Right ventricle myocardium superior (tissue), 1 donor: ENCODE data around the gene FBXO24. TPM values are rescaled to one million over a fixed set of nuclear protein-coding genes. Genes with fewer than 3 reads are reported as not detected.
A peak's percentile ranks its signal among the peaks of the same experiment; 100 is the strongest.

Source experiments
- ATAC-seq: fragments of 200-7000 bp; cut with Tn5 transposase; one replicate; pipeline ENCODE4 v1.9.1; 2020; ENCODE audit warnings: mild to moderate bottlenecking; ENCODE audit not compliant: poor library complexity
- DNase-seq: peaks from one replicate; pipeline ENCODE4 v3.0.0-alpha.2; 2020
- intact Hi-C: fragments of 100-400 bp; cut with DNase I; formaldehyde crosslinking; loops from one replicate; pipeline ENCODE4 v1.11.2; 2022
- total RNA-seq: library from RNA; stranded (reverse); fragmentation: NEBNext Ultra II Directional; extraction: Animal tissue kit (Norgen Biotek cat#: 25700); gene quantifications from one replicate; pipeline ENCODE4 v1.2.1, GENCODE V29; 2021
- donor health status: DM: no; HTN: yes; CAD: no; lungs with severe emphysema.

The FBXO24 gene
- total RNA-seq, 1 donor from 2014 or later = 0.35 TPM

DNA sequence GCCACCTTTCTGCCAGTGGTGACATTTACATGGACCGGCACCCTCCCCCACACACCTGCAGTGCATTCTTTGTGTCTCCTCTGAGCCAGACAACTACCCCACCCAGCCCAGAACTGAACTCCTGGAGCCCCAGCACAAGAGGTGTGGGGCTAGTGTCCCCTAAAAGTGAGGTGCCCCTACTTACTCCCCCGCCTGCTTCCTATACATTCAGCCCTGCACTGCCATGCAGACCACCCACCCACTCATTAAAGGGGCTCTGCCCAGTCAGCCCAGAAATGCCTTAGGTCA, 14.4 kb upstream of the FBXO24 start:
- DNase-seq (no peak), ATAC-seq (no peak)
- intact Hi-C loops = no loop called here

DNA sequence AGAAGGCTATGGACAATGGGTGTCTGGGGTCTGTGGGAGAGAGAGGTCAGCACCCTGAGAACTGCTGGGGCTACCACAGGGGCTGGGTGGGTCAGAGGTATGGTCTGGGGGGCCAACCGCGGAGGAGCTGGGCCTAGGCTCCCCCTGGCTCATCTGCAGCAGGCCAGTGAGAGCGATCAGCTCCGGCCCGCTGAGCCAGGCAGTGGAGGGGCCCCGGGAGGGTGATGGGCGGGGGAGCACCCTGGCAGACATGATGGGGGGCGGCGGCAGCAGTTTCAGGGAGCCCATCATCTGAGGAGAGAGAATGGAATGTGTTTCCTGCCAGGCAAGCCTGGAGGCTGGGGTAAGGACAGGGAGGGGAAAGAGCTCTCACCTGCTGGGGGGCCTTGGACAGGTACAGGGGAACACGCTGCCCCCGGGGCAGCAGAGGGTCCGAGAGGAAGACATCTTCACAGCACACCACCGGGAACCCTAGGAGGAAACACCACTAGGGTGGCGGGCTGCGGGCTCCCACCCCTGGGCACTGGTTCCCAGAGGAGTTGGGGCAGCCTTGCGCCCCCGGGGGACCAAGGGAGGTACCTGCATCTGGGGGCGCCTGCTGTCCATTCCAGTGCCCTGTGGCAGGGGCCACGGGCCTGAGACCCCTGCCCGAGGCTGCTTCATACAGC, 13.7 kb upstream of the FBXO24 start:
- intact Hi-C loops = no loop called here
- peak; percentile 20 for DNase-seq
- ATAC-seq = no peak

DNA sequence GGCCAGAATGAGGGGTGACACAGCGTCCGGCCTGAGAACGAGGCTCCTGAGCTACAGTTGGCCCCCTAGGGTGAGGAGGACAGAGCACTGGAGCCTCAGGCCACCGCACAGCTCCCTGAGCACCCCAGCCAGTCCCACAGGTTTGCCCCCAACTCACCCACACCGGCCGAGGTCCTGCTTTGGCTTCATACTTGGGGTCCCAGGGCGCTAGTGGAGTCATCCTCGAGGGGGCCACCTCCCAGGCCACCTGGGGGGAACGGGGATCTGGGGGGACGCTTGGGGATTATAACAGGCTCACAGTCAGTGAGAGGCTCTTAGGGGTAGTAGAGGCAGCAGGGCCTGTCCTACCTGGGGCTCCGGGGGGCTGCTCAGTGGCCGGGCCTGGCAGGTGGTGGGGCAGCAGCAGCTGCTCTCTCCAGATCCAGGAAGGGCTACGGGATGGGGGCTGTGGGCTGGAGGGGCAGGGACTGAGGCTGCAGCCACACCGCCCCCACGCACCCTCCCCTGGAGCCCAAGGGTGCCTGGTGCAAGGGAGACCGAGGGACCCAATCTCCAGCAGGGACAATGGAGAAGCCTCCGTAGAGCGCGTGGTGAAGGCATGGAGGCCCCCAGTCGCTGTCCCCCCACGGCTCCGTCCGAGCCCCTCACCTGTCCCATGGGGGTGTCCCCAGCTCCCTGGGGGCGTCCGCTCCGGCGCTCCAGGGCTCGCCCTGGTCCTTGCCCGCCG, 13.0 kb upstream of the FBXO24 start:
- intact Hi-C loops = no loop called here
- DNase-seq (no peak), ATAC-seq (no peak)

DNA sequence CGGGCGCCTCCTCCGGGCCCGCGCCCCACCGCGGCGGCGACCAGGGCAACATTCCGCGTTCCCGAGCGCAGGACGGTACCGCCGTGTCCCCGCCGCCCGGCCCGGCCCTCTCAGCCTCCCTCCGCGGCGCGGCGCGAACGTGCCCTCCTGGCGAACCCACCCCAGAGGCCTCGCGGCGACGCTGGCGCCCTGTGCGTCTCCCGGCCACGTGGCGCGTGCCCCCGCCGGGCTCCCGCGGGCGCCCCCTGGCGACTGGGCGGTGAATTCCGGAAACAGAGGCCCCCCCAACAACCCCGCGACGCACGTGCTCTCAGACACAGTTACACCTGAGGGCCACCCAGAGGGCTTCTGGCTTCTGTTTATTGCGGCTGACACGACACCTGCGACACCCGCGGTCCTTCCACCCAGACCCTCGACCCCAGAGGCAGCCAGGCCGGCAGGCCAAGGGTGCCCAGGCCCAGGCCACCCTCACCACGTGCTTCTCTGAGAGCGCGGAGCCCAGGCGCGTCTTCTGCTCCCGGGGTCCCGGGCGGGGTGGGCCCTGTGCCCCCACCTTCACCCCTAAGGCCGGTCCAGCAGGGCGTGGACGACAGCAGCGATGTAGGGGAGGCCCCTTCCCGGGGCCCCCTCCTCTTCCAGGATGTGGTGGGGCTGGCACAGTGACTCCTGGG, 12.3 kb upstream of the FBXO24 start, which contains the start of gene SAP25:
TSS of gene SAP25 (minus strand) at position 210 of the 671 bp plus-strand sequence. CDS start at position 52, 158 bp downstream.
- intact Hi-C loops = no loop called here
- DNase-seq = no peak
- ATAC-seq = no peak

DNA sequence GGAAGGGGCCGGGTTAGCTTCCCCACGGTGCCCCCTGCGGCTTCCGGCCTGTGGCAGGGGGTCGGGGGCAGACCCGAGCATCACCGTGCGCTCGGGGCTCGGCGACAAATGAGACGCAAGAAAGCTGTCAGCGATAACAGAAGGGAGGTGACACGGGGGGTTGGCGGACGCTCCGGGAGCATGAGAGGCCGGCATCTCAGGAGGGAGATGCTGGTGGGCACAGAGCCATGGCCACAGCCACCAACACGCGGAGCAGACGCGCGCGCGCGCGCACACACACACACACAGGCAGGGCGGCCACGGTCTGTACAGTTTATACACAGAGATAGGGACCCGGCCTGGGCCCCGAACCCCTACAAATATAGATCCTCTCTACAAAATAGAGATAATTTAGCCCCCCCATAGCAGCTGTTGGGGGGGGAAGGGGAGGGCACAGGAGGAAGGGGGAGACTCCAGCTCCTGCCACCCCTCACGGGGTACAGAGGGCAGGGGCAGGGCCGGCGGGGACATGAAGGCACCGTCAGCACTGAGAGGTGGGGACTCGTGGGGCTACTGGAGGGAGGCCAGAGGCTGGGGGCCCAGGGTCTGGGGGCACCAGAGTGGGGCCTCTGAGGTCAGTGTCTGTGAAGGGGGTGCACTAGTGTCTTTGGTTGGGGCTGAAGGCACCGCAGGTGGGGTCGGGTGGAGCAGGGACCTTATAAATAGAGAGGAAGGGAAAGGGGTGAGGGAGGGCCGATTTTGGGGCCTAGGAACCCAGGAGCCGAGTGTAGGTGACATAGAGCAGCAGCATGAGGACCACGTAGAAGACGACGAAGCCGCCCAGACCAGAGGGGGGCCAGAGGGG, 11.5 kb upstream of the FBXO24 start:
- ATAC-seq (no peak), DNase-seq (peak; percentile 42)
- intact Hi-C loops = no loop called here

DNA sequence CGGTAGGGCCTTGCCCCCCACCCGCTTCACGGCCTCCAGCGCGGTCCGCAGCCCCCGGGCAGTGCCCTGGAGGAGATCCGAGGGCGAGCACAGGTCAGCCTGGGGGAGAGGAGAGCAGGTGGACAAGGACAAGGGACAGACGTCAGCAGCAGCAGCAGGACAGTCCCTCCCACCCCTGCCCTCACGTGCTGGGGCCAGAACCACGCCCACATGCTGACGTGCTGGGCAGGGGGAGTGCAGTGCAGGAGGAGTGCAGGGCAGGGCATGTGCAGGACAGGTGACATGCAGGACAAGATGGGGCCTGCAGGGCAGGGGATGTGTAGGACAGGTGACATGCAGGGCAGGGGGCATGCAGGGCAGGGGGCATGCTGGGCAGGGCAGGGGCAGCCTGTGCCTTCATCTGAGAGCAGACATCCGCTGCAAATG, 10.9 kb upstream of the FBXO24 start:
- no peak for ATAC-seq
- intact Hi-C loops = no loop called here
- DNase-seq = peak; percentile 35

DNA sequence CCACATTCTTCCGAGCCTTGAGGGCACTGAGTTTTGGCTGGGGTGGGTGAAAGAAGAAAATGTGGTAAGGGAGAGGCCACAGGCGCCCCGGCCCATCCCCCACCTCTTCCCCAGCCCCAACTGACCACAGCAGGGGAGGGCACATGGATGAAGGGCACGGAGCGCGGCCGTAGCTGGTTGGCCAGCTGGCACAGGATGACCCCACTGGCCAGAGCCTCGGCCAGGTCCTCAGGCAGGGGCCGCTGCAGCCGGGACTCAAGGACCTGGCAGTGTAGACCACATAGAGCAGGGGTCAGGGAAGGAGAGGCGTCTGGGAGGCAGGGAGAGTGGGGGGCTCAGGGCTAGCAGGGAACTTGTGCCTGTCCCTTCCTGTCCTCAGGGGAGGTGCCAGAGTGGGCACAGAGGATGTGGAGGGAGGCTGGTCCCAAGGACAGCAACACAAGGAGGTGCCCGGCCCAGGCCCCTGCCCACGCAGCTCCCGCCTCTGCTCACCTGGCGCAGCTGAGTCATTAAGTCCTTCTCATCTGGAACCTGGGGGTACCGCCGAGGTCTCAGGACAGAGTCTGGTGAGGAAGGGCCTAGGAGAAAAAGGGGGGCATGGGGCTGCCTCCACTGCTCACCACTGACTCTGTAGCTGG, 10.3 kb upstream of the FBXO24 start:
- DNase-seq (peak; percentile 31), ATAC-seq (no peak)
- intact Hi-C loops = no loop called here

DNA sequence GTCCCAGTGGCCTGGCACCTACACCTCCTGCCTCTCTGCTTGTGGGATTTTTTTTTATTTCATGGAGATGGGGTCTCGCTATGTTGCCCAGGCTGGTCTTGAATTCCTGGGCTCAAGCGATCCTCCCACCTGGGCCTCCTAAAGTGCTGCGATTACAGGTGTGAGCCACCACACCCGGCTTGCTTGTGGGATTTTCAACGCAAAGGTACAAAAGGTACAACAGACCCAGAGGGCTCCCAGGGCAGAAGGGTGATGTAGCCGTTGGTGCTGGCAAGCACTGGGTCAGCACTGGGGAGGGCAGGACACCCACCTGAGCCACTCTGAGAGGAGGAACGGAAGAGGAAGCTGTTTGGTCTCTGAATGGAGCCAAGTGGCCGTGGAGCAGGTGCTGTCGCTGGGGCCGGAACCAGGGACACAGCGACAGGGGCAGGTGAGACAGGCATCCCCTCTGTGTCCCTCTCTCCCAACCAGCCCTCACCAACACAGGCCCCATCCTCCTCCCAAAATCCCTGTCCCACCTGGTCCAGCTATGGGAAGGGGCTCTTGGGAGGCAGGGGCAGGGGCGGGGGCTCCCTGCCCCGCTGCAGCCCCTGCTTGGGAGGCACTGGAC, 9.6 kb upstream of the FBXO24 start:
- ATAC-seq = no peak
- no peak for DNase-seq
- intact Hi-C loops = no loop called here

DNA sequence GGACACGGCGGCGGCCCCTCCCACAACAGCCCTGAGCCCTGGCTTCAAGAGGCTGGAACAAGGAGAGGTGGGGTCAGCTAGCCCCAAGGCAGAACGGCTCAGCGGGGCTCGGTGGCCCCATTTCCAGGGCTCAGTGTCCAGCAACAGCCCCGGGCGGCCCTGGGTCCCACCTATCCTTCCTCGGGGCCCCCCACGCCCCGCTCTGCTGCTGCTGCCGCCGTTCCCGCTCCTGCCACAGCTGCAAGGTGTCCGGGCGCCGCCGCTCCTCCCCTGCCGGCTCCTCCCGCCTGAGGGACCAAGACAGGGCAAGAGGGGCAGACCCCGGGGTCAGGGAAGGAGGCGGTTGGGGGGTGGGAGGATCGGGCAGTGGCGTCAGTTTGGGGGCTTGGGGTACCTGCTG, 9.0 kb upstream of the FBXO24 start:
- DNase-seq (peak; percentile 35), ATAC-seq (no peak)
- intact Hi-C loops = no loop called here

DNA sequence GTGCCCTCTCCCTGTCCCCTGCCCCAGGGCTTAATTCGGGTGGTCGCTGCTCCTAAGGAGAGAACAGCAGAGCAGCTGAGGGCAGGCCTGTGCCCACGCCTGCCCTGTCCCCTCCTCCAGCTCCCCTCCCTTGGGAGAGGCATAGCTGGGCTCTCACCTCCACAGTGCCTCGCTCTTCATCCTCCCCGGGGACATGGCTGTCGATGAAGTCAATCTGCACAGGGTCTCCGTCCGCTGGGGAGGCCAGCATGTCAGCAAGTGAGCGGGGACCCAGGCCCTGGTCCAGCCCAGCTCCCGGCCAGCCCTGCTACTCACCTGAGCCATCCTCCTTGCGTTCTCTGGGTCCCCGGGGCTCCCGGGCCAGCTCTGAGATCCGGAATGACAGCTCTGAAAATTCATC, 8.6 kb upstream of the FBXO24 start:
- intact Hi-C loops = no loop called here
- ATAC-seq (no peak), DNase-seq (peak; percentile 35)

DNA sequence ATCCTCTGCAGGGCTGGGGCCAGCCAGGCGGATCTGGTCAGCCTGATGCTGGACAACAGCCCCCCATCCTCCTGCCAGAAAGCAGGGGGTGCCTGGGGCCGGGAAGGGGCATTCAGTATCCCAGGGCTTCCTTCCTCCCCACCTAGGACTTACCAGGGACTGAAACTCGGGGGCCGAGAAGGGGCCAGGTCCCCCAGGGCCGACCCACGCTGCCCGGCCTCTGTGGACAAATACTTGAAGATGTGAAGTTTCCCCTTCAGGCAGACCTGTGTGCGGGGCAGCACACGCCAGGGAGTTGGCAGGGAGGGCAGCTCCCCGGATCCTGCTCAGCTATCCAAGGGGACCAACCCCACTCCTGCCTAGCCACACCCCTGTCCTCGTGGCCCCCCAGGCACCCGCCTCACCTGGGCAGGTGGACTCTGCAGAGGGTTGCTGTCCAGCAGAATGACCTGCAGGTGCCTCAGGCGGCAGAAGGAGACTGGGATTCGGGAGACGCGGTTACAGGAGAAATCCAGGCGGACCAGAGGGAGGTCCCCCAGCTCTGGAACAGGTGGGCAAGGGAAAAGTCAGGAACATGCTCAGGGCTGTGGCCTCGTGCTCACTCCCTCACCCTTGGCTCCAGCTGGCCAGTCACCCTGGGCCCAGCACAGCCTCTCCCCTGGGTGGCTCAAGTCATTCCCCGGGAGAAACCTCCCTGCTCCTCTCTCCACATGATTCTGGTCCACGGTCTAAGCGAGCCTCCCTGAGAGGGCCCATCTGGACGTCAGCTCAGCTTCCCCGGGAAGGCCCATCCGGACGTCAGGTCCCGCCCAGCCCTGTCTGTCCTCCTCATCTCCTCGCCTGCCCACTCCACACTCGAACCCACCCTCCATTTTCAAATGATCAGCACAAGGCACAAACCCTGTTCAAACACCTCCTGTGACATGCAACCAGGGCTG, 7.6 kb upstream of the FBXO24 start:
- ATAC-seq (no peak), DNase-seq (peak; percentile 33)
- intact Hi-C loops = no loop called here

DNA sequence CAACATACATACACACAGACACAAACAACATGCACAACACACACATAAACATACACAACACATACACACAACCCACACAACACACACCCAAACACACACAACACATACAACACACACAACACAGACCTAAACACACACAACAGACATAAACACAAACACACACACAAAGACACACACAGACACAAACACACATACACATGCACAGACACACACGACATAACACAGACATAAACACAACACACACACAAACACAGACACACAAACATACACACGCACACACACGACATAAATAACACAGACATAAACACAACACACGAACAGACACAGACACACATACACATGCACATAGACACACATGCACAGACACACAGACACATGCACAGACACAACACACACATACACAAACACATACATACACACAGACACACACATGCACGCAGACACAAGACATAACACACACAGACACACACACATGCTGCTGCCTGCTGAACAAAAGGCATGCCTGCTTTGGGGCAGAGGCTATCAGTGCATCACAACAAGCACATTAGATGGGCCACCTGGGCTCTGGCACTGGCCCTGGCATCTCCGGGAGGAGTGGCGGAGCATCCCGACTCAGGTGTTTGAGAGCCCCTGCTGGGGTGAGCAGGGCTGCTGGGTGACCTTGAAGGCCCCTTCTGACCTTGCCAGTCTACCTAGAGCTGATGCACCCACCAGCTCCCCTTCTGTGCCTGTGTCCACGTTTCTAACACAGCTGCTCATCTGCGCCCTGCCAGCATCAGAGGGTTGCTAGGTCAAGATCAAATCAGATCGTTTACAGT, 5.5 kb upstream of the FBXO24 start:
- intact Hi-C loops = no loop called here
- ATAC-seq (no peak), DNase-seq (no peak)

DNA sequence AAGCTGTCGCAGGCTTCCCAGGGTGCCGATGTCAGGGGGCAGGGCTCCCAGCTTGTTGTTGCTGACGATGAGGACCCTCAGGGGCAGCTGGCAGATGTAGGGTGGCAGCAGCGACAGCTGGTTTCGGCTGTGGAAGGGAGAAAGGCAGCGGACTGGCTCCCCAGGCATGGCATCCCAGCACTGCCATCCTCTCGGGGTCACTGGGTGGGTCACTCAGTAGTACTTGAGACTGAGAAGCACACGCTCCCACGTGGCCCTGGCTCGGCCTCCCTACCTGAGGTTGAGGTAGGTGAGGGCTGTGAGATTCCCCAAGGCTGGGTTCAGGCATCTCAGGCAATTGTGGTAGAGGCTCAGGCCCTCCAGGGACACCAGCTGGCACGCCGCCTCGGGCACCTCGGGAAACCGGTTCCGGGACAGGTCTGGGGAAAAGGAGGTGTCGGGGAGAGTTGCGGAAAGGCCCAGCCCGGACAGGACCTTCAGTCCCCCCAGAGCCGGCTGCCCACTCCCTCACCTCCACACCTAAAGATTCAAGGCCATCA, 4.0 kb upstream of the FBXO24 start:
- DNase-seq (no peak), ATAC-seq (no peak)
- intact Hi-C loops = no loop called here

DNA sequence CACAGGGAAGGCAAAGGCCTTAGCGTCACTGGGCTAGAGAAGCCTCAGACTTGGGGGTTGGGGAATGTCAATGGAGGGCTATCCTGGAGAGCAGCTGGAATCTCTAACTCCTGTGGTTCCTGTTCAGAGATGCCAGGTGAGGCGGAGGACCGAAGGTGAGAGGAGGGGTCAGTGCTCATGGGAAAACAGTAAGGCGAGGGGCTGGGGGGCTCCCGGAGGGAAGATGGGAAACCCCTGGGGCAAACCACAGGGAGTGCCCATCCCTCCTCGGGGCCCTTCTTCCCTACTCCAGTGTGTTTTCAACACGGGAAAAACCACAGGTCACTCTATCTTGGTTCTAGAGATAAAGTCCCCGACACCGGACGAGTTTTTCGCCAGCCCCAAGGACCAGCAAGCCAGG, 3.5 kb upstream of the FBXO24 start:
- intact Hi-C loops = no loop called here
- ATAC-seq (no peak), DNase-seq (no peak)

DNA sequence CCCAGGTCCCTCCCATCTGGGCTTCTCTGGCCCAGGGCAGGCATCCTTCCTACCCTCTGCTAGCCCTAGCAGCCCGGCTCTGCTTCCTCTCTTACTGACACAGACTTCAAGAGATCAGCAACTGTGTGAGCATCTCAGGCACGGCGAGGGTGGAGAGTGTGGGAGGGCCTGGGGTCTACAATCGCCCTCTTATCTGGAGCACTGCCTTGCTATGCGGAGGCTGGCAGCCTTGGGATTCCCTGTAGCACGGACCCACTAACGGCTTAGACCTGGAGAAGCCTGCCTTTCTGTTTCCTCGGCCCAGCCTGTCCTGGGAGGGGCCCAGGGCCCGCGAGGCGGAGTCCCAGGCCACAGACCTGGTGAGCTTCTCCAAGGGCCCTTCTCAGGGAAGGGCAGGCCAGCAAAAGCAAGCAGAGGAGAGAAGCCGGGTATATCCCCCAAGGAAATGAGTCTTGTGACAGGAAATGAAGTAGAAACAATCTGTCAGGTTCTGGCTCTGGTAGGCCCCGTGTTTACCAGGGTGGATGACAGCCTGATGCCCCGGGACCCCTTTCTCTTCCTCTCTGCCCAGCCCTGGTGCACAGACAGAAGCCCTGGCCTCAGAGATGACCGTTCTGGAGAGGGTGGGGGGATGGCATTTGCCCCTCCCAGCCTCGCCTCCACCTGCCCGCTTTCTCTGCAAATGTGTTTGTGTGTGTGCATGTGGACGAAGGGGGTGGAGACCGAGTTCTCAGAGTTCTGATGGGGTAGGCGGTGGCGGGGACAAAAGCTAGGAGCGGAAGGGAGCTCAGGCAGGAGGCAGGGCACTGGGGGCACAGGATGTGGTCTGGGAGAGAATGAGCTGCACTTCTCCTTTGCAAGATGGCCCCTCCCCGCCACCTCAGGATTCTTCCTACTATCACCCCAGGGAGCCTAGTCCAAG, 2.7 kb upstream of the FBXO24 start:
- ATAC-seq (no peak), DNase-seq (peak; percentile 80)
- intact Hi-C loops = no loop called here
